Uterus (tissue), 2 donors: ENCODE data around the gene CDH4.

Source experiments
- POLR2A ChIP-seq, 2 donors: fragments of 450-650 bp; IDR thresholded peaks; one replicate each; pipeline ENCODE4 v1.6.1; 2016; ENCODE audit warnings: antibody characterized with exemption in 2 of 2, mild to moderate bottlenecking in 1 of 2, moderate library complexity in 1 of 2
- TF ChIP-seq, protein P1 (sequence below), 4 experiments: fragments of 200-600 bp in 2 of 4; fragments of 450-650 bp in 2 of 4; sonication (generic) in 2 of 4; IDR thresholded peaks; one replicate each; pipeline ENCODE4 v1.5.1; 2016 to 2019; ENCODE audit warnings: antibody characterized with exemption in 4 of 4, mild to moderate bottlenecking in 2 of 4, moderate library complexity in 1 of 4

DNA sequence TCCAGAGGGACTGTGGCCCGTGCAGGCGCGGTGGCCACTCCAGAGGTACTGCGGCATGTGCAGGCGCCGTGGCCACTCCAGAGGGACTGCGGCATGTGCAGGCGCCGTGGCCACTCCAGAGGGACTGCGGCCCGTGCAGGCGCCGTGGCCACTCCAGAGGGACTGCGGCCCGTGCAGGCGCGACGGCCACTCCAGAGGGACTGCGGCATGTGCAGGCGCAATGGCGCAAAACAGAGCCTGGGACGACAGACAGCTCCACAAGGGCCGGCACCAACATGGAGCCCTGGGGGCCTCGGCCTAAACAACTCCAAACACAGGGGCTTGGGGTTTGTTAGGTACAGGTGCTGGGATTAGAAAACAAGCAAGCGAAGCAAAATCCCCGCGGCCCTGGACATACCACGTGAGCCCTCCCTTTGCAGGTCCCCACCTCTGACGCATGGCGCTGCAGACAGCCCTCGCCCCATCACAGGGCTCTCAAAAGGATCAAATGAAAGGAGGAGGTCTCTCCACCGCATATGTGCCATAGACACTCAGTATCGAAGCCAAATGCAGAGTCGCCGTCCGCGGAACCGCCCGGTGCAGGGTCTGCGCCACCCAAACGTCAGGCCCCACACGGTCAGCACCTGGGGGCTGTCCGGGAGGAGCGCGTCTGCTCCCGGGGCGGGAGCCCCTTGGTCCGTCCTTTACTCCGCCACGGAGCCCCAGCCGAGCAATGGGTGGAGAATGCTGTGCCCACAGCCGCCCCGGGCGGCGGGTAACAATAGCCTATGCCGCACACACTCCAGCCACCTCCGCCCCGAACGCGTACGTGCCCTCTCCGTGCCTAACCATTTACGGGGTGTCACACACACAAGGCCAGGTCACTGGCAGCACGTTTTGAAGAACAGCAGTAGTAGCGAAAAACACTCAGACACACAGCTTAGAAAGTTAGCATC lies 727.9 kb downstream of the CDH4 start:
- TF ChIP-seq POLR2A (IDR thresholded peaks at IDR 0.05), result no peak
- TF ChIP-seq, protein P1, sequence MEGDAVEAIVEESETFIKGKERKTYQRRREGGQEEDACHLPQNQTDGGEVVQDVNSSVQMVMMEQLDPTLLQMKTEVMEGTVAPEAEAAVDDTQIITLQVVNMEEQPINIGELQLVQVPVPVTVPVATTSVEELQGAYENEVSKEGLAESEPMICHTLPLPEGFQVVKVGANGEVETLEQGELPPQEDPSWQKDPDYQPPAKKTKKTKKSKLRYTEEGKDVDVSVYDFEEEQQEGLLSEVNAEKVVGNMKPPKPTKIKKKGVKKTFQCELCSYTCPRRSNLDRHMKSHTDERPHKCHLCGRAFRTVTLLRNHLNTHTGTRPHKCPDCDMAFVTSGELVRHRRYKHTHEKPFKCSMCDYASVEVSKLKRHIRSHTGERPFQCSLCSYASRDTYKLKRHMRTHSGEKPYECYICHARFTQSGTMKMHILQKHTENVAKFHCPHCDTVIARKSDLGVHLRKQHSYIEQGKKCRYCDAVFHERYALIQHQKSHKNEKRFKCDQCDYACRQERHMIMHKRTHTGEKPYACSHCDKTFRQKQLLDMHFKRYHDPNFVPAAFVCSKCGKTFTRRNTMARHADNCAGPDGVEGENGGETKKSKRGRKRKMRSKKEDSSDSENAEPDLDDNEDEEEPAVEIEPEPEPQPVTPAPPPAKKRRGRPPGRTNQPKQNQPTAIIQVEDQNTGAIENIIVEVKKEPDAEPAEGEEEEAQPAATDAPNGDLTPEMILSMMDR (IDR thresholded peaks at IDR 0.05), result no peak
